Measurements from ENCODE around the gene ADGRV1.

ADGRV1 gene

GRCh38 chr5:90802474-90803317 lies 244.1 kb downstream of the ADGRV1 start:
- Mint-ChIP-seq H3K4me1 (peaks cover 7% of the 10 kb centered on the region), H3K9me3 (peaks cover 20% of the 10 kb centered on the region), H3K36me3 (ENCODE audit: low read depth) (peaks cover 12% of the 10 kb centered on the region), H3K27me3 (ENCODE audit: low read depth) (no peaks in the 10 kb centered on the region), H3K27ac (no peak overlapping the region), H3K4me3 (no peak overlapping the region)
- TF ChIP-seq CTCF (IDR thresholded peaks at IDR 0.05; ENCODE audit: unreplicated experiment in 3 of 3) = peak; percentile 71 to 81 (median 80)

- Mint-ChIP-seq H3K9me3 (peaks cover 14% of the 10 kb centered on the region), H3K27me3 (ENCODE audit: low read depth) (no peaks in the 10 kb centered on the region), H3K27ac (no peak overlapping the region), H3K4me3 (no peak overlapping the region), H3K4me1 (peaks cover 9% of the 10 kb centered on the region), H3K36me3 (ENCODE audit: low read depth) (peaks cover 12% of the 10 kb centered on the region)
- TF ChIP-seq CTCF (IDR thresholded peaks at IDR 0.05; ENCODE audit: unreplicated experiment in 3 of 3) = no peak
These were observed 244.8 kb downstream of the ADGRV1 start for GRCh38 chr5:90803381-90803780.

GRCh38 chr5:90803876-90804275 lies 245.3 kb downstream of the ADGRV1 start:
- peaks cover 10% of the 10 kb centered on the region for H3K36me3 Mint-ChIP-seq (ENCODE audit: low read depth)
- peaks cover 9% of the 10 kb centered on the region for H3K4me1 Mint-ChIP-seq
- H3K4me3 Mint-ChIP-seq = no peak overlapping the region
- no peak for TF ChIP-seq CTCF (IDR thresholded peaks at IDR 0.05; ENCODE audit: unreplicated experiment in 3 of 3)
- no peaks in the 10 kb centered on the region for H3K27me3 Mint-ChIP-seq (ENCODE audit: low read depth)
- H3K27ac Mint-ChIP-seq = no peak overlapping the region
- peaks cover 9% of the 10 kb centered on the region for H3K9me3 Mint-ChIP-seq

- H3K9me3 Mint-ChIP-seq = peaks cover 2% of the 10 kb centered on the region
- H3K36me3 Mint-ChIP-seq (ENCODE audit: low read depth) = peaks cover 15% of the 10 kb centered on the region
- H3K27me3 Mint-ChIP-seq (ENCODE audit: low read depth) = no peaks in the 10 kb centered on the region
- H3K4me1 Mint-ChIP-seq = peaks cover 23% of the 10 kb centered on the region
- no peak for TF ChIP-seq CTCF (IDR thresholded peaks at IDR 0.05; ENCODE audit: unreplicated experiment in 3 of 3)
- peak overlapping the region; percentile 39 to 54 (median 48) for H3K27ac Mint-ChIP-seq
- no peak overlapping the region for H3K4me3 Mint-ChIP-seq
These were observed 248.9 kb downstream of the ADGRV1 start for GRCh38 chr5:90807496-90807895.

- peaks cover 23% of the 10 kb centered on the region for H3K4me1 Mint-ChIP-seq
- H3K27ac Mint-ChIP-seq = peak overlapping the region; percentile 53 to 73 (median 56)
- no peaks in the 10 kb centered on the region for H3K27me3 Mint-ChIP-seq (ENCODE audit: low read depth)
- no peak overlapping the region for H3K4me3 Mint-ChIP-seq
- peaks cover 15% of the 10 kb centered on the region for H3K36me3 Mint-ChIP-seq (ENCODE audit: low read depth)
- H3K9me3 Mint-ChIP-seq = no peaks in the 10 kb centered on the region
- no peak for TF ChIP-seq CTCF (IDR thresholded peaks at IDR 0.05; ENCODE audit: unreplicated experiment in 3 of 3)
These were observed 250.9 kb downstream of the ADGRV1 start for GRCh38 chr5:90809311-90810056.
